ENCODE measurements around the gene PRICKLE1. TPM values are rescaled to one million over a fixed set of nuclear protein-coding genes. Genes with fewer than 3 reads are reported as not detected.

PRICKLE1 gene
- polyA plus RNA-seq, 1 donor (not counting 4 experiments of a cell fraction or from before 2014, with no cell fraction given), result 3.5 TPM

- FAIRE-seq (no peak), DNase-seq (ENCODE audit: low read depth, low spot score) (no peak)
- H3K36me3 ChIP-seq (ENCODE audit: control insufficient read depth in 2 of 2, extremely low read depth in 1 of 2, insufficient read depth in 2 of 2, low read length in 2 of 2), result peaks cover 4% of the 10 kb centered on the region in 2 experiments
Measured at GRCh38 chr12:42440608-42441007, 148.9 kb downstream of the PRICKLE1 start.

GRCh38 chr12:42432517-42433140, 156.9 kb downstream of the PRICKLE1 start:
- Histone ChIP-seq H3K4me1 (ENCODE audit: control insufficient read depth, extremely low read depth, insufficient read depth, low read length) (no peaks in the 10 kb centered on the region), H3K79me2 (ENCODE audit: control insufficient read depth, insufficient read depth, low read length) (no peaks in the 10 kb centered on the region), H2AFZ (ENCODE audit: control insufficient read depth, low read length) (no peak overlapping the region), H3K9ac (ENCODE audit: control insufficient read depth, extremely low read depth, insufficient read depth, low read length) (no peak overlapping the region), H4K20me1 (ENCODE audit: control insufficient read depth, extremely low read depth, insufficient read depth, low read length) (no peaks in the 10 kb centered on the region), H3K4me2 (ENCODE audit: control insufficient read depth, extremely low read depth, insufficient read depth, low read depth, low read length) (no peak overlapping the region), H3K27ac (ENCODE audit: control insufficient read depth, insufficient read depth, low read length) (no peak overlapping the region), H3K9me3 (ENCODE audit: control insufficient read depth, low read depth, low read length) (no peaks in the 10 kb centered on the region), H3K36me3 (ENCODE audit: control insufficient read depth in 2 of 2, extremely low read depth in 1 of 2, insufficient read depth in 2 of 2, low read length in 2 of 2) (peaks cover 0 to 5% of the 10 kb centered on the region in 2 experiments), H3K9me1 (ENCODE audit: control insufficient read depth, extremely low read depth, insufficient read depth, low read length) (no peaks in the 10 kb centered on the region), H3K27me3 (ENCODE audit: control insufficient read depth, extremely low read depth, insufficient read depth, low read length) (no peaks in the 10 kb centered on the region), H3K4me3 (ENCODE audit: control insufficient read depth in 2 of 3, extremely low read depth in 1 of 3, insufficient read depth in 2 of 3, low read depth in 1 of 3, low read length in 3 of 3) (no peak overlapping the region)
- FAIRE-seq (no peak), DNase-seq (ENCODE audit: low read depth, low spot score) (no peak)
- dilution Hi-C loops (cut with MboI; ENCODE audit: extremely low pct_ligation_motif_present, low sequenced_read_pairs), result no loop called here
- TF ChIP-seq CTCF (optimal IDR thresholded peaks at IDR 0.05 in 1 of 3, IDR thresholded peaks at IDR 0.05 in 1 of 3, conservative IDR thresholded peaks at IDR 0.05 in 1 of 3; ENCODE audit: extremely low read depth in 1 of 3, insufficient read depth in 2 of 3, low read length in 3 of 3) (no peak), EZH2 (IDR thresholded peaks at IDR 0.05; ENCODE audit: low read length) (no peak)

More at GRCh38 chr12:42440608-42441007, 148.9 kb downstream of the PRICKLE1 start:
- H3K9me1 ChIP-seq (ENCODE audit: control insufficient read depth, extremely low read depth, insufficient read depth, low read length), result no peaks in the 10 kb centered on the region
- no peaks in the 10 kb centered on the region for H3K4me1 ChIP-seq (ENCODE audit: control insufficient read depth, extremely low read depth, insufficient read depth, low read length)
- H2AFZ ChIP-seq (ENCODE audit: control insufficient read depth, low read length), result no peak overlapping the region
- no peaks in the 10 kb centered on the region for H3K27me3 ChIP-seq (ENCODE audit: control insufficient read depth, extremely low read depth, insufficient read depth, low read length)
- no peaks in the 10 kb centered on the region for H3K79me2 ChIP-seq (ENCODE audit: control insufficient read depth, insufficient read depth, low read length)
- H3K9me3 ChIP-seq (ENCODE audit: control insufficient read depth, low read depth, low read length), result no peaks in the 10 kb centered on the region
- no peaks in the 10 kb centered on the region for H4K20me1 ChIP-seq (ENCODE audit: control insufficient read depth, extremely low read depth, insufficient read depth, low read length)
- TF ChIP-seq EZH2 (IDR thresholded peaks at IDR 0.05; ENCODE audit: low read length), result no peak
- TF ChIP-seq CTCF (optimal IDR thresholded peaks at IDR 0.05 in 1 of 3, IDR thresholded peaks at IDR 0.05 in 1 of 3, conservative IDR thresholded peaks at IDR 0.05 in 1 of 3; ENCODE audit: extremely low read depth in 1 of 3, insufficient read depth in 2 of 3, low read length in 3 of 3), result no peak
- no peak overlapping the region for H3K9ac ChIP-seq (ENCODE audit: control insufficient read depth, extremely low read depth, insufficient read depth, low read length)
- dilution Hi-C loops (cut with MboI; ENCODE audit: extremely low pct_ligation_motif_present, low sequenced_read_pairs), result no loop called here
- H3K27ac ChIP-seq (ENCODE audit: control insufficient read depth, insufficient read depth, low read length), result no peak overlapping the region
- no peak overlapping the region for H3K4me3 ChIP-seq (ENCODE audit: control insufficient read depth in 2 of 3, extremely low read depth in 1 of 3, insufficient read depth in 2 of 3, low read depth in 1 of 3, low read length in 3 of 3)
- no peak overlapping the region for H3K4me2 ChIP-seq (ENCODE audit: control insufficient read depth, extremely low read depth, insufficient read depth, low read depth, low read length)
